CD4-positive, alpha-beta T cell (primary cell): ENCODE measurements around the gene RASD2. TPM values are rescaled to one million over a fixed set of nuclear protein-coding genes. Genes with fewer than 3 reads are reported as not detected.

Source experiments
- ATAC-seq: fragments of 200-7000 bp; cut with Tn5 transposase; one replicate; pipeline ENCODE4 v1.10.0; 2022; ENCODE audit warnings: mild to moderate bottlenecking; ENCODE audit not compliant: poor library complexity
- CTCF ChIA-PET: fragments of 350-600 bp; sonication (Branson Sonifier 250); formaldehyde crosslinking; loops from one replicate; lab custom pipeline; 2021; ENCODE audit warnings: antibody characterized with exemption, inconsistent platforms; lab: Charles Lee
- POLR2A ChIA-PET: fragments of 350-600 bp; sonication (Branson Sonifier 250); formaldehyde crosslinking; loops from one replicate; lab custom pipeline; 2021; ENCODE audit warnings: antibody characterized with exemption, inconsistent platforms; lab: Charles Lee
- DNase-seq, 14 experiments: peaks; one replicate each; pipeline ENCODE4 v3.0.0-alpha.2; 2013 to 2020; ENCODE audit warnings: mixed read lengths in 2 of 14
- H3K27ac ChIP-seq, 2 donors: one replicate each; pipeline versions ENCODE4 v1.5.1 to v1.7.0; 2013; ENCODE audit warnings: low read length in 2 of 2, low read depth in 1 of 2, mild to moderate bottlenecking in 1 of 2
- H3K27me3 ChIP-seq, 2 experiments: 1 replicate in 1 of 2; 2 replicates in 1 of 2; pipeline versions ENCODE4 v1.6.1 to v1.7.0; 2013; ENCODE audit warnings: low read length in 2 of 2, control low read depth in 1 of 2, mild to moderate bottlenecking in 1 of 2, moderate library complexity in 1 of 2; ENCODE audit not compliant: insufficient read depth in 2 of 2, control insufficient read depth in 1 of 2
- H3K36me3 ChIP-seq: one replicate; pipeline ENCODE4 v1.6.1; 2013; ENCODE audit warnings: low read length, control low read depth; ENCODE audit not compliant: insufficient read depth
- H3K4me1 ChIP-seq: one replicate; pipeline ENCODE4 v1.6.1; 2013; ENCODE audit warnings: low read length, control low read depth; ENCODE audit not compliant: insufficient read depth
- H3K4me3 ChIP-seq: one replicate; pipeline ENCODE4 v1.5.1; 2013; ENCODE audit warnings: mild to moderate bottlenecking, low read length, moderate library complexity
- H3K9me3 ChIP-seq, 2 experiments: 1 replicate in 1 of 2; 2 replicates in 1 of 2; pipeline versions ENCODE4 v1.6.1 to v1.7.0; 2013; ENCODE audit warnings: low read length in 2 of 2, mild to moderate bottlenecking in 2 of 2, control low read depth in 1 of 2, moderate library complexity in 1 of 2; ENCODE audit not compliant: control insufficient read depth in 1 of 2, insufficient read depth in 1 of 2
- H3K27ac Mint-ChIP-seq: one replicate; pipeline ENCODE4 v1.8.0; 2020; ENCODE audit warnings: mixed read lengths
- H3K27me3 Mint-ChIP-seq: one replicate; pipeline ENCODE4 v1.8.0; 2021; ENCODE audit warnings: mixed read lengths
- H3K36me3 Mint-ChIP-seq: one replicate; pipeline ENCODE4 v1.8.0; 2021; ENCODE audit warnings: low read depth, mixed read lengths
- H3K4me1 Mint-ChIP-seq: one replicate; pipeline ENCODE4 v1.8.0; 2021; ENCODE audit warnings: low read depth, mixed read lengths
- H3K4me3 Mint-ChIP-seq: one replicate; pipeline ENCODE4 v1.8.0; 2020; ENCODE audit warnings: mild to moderate bottlenecking, mixed read lengths
- H3K9me3 Mint-ChIP-seq: one replicate; pipeline ENCODE4 v1.8.0; 2020; ENCODE audit warnings: mixed read lengths
- intact Hi-C, 2 experiments: fragments of 100-400 bp; cut with DNase I in 1 of 2; cut with micrococcal nuclease in 1 of 2; formaldehyde crosslinking; loops; one replicate each; pipeline versions ENCODE4 v1.15.1 to v1.9.0; 2023 to 2025; cut with DNase I, micrococcal nuclease
- total RNA-seq, 174 experiments: library from RNA in 2 of 174; stranded (reverse) in 2 of 174; gene quantifications; one replicate each; pipeline ENCODE4 v1.2.3 and lab custom pipeline; 2021 to 2026
- TF ChIP-seq, protein P1 (sequence below): fragments of 200-600 bp; IDR thresholded peaks from one replicate; pipeline ENCODE4 v1.8.0; 2022; ENCODE audit warnings: antibody characterized with exemption, mild to moderate bottlenecking

The RASD2 gene
- total RNA-seq, 2 experiments from 2014 or later = 1.4 to 1.6 TPM

GRCh38 chr22:35541254-35541748 is 670 bp downstream of the RASD2 start:
- DNase-seq (no peak), ATAC-seq (no peak)
- Mint-ChIP-seq H3K27me3 (peaks cover 48% of the 10 kb centered on the region), H3K4me1 (peaks cover 5% of the 10 kb centered on the region), H3K9me3 (no peaks in the 10 kb centered on the region), H3K4me3 (peak overlapping the region; percentile 35), H3K27ac (no peak overlapping the region), H3K36me3 (no peaks in the 10 kb centered on the region)
- Histone ChIP-seq H3K4me3 (no peak overlapping the region), H3K4me1 (peaks cover 24% of the 10 kb centered on the region), H3K9me3 (no peaks in the 10 kb centered on the region), H3K27me3 (peaks cover 29 to 36% of the 10 kb centered on the region in 2 experiments), H3K36me3 (no peaks in the 10 kb centered on the region), H3K27ac (no peak overlapping the region)
- intact Hi-C loops = no loop called here
- CTCF ChIA-PET = no interaction called here
- POLR2A ChIA-PET = interaction anchor here (1.1 to 1.6 kb wide), 2 partner anchors 12 to 107 kb away, joined by 3 to 8 read pairs; partner anchors contain the start of gene APOL6
- TF ChIP-seq, protein P1, sequence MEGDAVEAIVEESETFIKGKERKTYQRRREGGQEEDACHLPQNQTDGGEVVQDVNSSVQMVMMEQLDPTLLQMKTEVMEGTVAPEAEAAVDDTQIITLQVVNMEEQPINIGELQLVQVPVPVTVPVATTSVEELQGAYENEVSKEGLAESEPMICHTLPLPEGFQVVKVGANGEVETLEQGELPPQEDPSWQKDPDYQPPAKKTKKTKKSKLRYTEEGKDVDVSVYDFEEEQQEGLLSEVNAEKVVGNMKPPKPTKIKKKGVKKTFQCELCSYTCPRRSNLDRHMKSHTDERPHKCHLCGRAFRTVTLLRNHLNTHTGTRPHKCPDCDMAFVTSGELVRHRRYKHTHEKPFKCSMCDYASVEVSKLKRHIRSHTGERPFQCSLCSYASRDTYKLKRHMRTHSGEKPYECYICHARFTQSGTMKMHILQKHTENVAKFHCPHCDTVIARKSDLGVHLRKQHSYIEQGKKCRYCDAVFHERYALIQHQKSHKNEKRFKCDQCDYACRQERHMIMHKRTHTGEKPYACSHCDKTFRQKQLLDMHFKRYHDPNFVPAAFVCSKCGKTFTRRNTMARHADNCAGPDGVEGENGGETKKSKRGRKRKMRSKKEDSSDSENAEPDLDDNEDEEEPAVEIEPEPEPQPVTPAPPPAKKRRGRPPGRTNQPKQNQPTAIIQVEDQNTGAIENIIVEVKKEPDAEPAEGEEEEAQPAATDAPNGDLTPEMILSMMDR = no peak

DNA sequence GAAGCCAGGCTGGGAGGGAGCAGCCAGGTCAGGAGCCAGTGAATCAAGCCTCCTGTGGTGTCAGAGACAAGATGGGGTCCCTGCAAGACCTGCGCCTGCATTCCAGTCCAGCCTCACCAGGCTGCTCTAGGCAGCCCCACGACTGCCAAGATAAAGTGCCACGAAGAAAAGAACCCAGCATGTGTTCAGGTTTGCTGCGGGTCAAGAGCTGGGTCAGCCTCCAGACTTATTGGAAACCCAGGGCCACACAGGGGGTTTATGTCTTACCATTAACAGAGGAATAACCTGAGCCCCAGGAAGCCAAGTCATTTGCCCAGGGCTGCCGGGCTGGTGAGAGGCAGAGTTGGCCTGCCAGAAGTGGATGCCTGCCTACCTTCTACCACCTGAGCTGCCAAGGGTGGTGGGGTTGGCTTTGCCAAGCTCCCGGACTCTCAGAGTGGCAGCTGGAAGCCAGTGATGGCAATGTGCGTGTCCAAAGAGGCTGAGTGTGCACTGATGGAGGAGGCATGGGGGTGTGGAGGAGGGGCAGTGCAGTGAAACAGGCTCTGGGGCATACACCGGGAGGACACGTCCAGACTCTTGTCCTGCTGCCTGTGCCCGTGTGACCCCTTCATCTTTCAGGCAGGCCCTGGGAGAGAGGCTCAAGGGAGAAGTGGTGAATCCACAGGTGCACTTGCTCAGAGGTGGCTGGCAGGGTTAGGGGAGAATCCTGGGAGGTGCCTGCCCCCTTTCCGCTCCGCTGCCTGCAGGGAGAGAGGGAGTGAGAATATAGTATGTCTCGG is 1.7 kb downstream of the RASD2 start:
- CTCF ChIA-PET = no interaction called here
- peaks cover 48% of the 10 kb centered on the region for H3K27me3 Mint-ChIP-seq
- Histone ChIP-seq H3K27me3 (peaks cover 29 to 36% of the 10 kb centered on the region in 2 experiments), H3K4me3 (no peak overlapping the region), H3K9me3 (no peaks in the 10 kb centered on the region), H3K27ac (no peak overlapping the region), H3K4me1 (peaks cover 24% of the 10 kb centered on the region), H3K36me3 (no peaks in the 10 kb centered on the region)
- H3K27ac Mint-ChIP-seq = no peak overlapping the region
- no peak for ATAC-seq
- peaks cover 5% of the 10 kb centered on the region for H3K4me1 Mint-ChIP-seq
- POLR2A ChIA-PET = interaction anchor here (1.1 to 1.6 kb wide), 2 partner anchors 11 to 106 kb away, joined by 3 to 8 read pairs; partner anchors contain the start of gene APOL6
- no peaks in the 10 kb centered on the region for H3K9me3 Mint-ChIP-seq
- no peaks in the 10 kb centered on the region for H3K36me3 Mint-ChIP-seq
- intact Hi-C loops = no loop called here
- DNase-seq = no peak
- no peak overlapping the region for H3K4me3 Mint-ChIP-seq
- TF ChIP-seq, protein P1 = no peak

DNA sequence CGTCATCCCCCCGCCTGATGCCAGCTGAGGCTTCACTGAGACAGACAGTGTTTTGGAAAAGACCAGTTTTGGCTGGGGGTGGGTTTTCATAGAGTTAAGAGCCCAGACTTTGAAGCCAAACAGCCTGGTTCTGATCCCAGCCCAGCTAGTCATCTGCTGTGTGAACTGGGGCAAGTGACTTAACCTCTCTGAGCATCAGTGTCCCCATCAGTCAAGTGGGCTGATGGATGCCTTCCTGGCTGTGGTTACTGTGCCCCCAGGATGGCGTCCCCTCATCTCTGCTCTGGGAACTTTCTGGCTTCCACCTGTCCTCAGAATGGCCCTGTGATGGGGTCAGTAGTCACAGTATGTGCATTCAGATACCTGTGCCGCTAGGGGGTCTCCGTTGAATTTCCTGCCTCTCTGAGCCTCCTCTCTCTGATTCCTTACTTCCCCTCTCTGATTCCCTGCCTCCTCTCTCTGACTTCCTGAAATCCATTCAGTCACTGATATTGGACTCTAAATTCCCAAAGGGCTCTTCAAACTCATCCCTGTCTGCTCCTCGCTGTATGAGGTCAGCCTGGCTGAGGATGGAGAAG is 2.4 kb downstream of the RASD2 start:
- CTCF ChIA-PET = no interaction called here
- peaks cover 29 to 36% of the 10 kb centered on the region in 2 experiments for H3K27me3 ChIP-seq

More for the DNA sequence above, 2.4 kb downstream of the RASD2 start:
- H3K27ac Mint-ChIP-seq = no peak overlapping the region
- peaks cover 48% of the 10 kb centered on the region for H3K27me3 Mint-ChIP-seq
- Histone ChIP-seq H3K36me3 (no peaks in the 10 kb centered on the region), H3K9me3 (no peaks in the 10 kb centered on the region), H3K27ac (no peak overlapping the region), H3K4me1 (peaks cover 24% of the 10 kb centered on the region), H3K4me3 (no peak overlapping the region)
- peak overlapping the region; percentile 23 for H3K4me3 Mint-ChIP-seq
- TF ChIP-seq, protein P1 = no peak
- no peak for DNase-seq
- intact Hi-C loops = no loop called here
- H3K9me3 Mint-ChIP-seq = no peaks in the 10 kb centered on the region
- ATAC-seq = no peak
- peaks cover 5% of the 10 kb centered on the region for H3K4me1 Mint-ChIP-seq
- POLR2A ChIA-PET = no interaction called here
- H3K36me3 Mint-ChIP-seq = no peaks in the 10 kb centered on the region
